ENCODE measurements around the gene ABI2.

DNA sequence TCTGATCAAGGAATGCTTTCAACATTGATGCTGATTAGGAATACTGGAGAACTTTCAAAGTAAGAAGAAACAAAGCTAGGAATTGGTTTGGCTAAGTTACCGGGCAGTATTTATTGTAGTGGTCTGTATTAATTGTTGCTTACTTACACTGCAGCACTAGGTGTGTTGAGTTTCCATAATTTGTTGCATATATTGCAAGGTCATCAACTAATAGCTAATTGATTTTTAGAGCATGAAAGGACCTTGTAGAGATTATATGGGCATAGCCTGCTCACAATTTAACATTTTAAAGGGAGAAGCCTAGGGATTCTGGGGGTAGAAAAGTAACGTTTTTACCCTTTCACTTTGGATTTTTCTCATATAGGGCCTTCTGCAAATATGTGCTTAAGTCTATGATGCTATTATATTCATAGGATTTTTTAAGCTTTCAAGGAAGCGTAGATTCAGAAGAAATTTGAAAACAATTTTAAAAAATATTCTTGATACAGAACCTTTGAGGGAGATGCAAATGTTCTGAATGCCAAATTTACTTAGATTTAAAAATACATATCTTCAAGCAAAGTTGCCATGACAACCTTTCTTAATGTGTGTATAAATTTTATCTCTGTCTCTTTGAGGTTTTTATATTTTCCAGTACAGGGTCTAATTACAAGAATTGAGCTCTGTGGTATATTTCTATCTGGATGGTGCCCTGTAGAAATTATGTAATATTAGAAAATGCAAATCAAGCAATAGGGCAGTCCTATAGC is 17.3 kb upstream of the ABI2 start:
- TF ChIP-seq, protein P1, sequence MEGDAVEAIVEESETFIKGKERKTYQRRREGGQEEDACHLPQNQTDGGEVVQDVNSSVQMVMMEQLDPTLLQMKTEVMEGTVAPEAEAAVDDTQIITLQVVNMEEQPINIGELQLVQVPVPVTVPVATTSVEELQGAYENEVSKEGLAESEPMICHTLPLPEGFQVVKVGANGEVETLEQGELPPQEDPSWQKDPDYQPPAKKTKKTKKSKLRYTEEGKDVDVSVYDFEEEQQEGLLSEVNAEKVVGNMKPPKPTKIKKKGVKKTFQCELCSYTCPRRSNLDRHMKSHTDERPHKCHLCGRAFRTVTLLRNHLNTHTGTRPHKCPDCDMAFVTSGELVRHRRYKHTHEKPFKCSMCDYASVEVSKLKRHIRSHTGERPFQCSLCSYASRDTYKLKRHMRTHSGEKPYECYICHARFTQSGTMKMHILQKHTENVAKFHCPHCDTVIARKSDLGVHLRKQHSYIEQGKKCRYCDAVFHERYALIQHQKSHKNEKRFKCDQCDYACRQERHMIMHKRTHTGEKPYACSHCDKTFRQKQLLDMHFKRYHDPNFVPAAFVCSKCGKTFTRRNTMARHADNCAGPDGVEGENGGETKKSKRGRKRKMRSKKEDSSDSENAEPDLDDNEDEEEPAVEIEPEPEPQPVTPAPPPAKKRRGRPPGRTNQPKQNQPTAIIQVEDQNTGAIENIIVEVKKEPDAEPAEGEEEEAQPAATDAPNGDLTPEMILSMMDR (IDR thresholded peaks at IDR 0.05), result no peak
- TF ChIP-seq POLR2A (IDR thresholded peaks at IDR 0.05), result no peak
